Adrenal gland (tissue), 5 donors: ENCODE data around the gene YJEFN3.

Experiments used
- CTCF ChIP-seq, 6 experiments: fragments of 450-650 bp in 4 of 6; fragments of 200-600 bp in 2 of 6; sonication (generic) in 1 of 6; IDR thresholded peaks; 1 replicate in 5 of 6; 2 replicates in 1 of 6; pipeline versions ENCODE4 v1.5.1 to v1.8.0; 2016 to 2021; ENCODE audit warnings: antibody characterized with exemption in 6 of 6, mild to moderate bottlenecking in 2 of 6, moderate library complexity in 1 of 6
- POLR2A ChIP-seq, 2 donors: fragments of 450-650 bp; IDR thresholded peaks; one replicate each; pipeline ENCODE4 v1.6.1; 2017; ENCODE audit warnings: antibody characterized with exemption in 2 of 2, mild to moderate bottlenecking in 2 of 2, moderate library complexity in 1 of 2
- donor health status: DM: no; HTN: no; CAD: no.

- TF ChIP-seq CTCF (IDR thresholded peaks at IDR 0.05) (no peak), POLR2A (IDR thresholded peaks at IDR 0.05) (no peak)
Measured at GRCh38 chr19:19523177-19523576, 5.5 kb upstream of the YJEFN3 start.
